Sciatic nerve (tissue), 2 donors: ENCODE results near the gene OR2AT4. TPM values are rescaled to one million over a fixed set of nuclear protein-coding genes. Genes with fewer than 3 reads are reported as not detected.
A peak's percentile ranks its signal among the peaks of the same experiment; 100 is the strongest.
"Not testable (repeated sequence)": the region's sequence is repeated elsewhere in the genome, so short reads cannot be mapped to it uniquely, and the experiment has no call there.

Experiments
- ATAC-seq: fragments of 200-7000 bp; cut with Tn5 transposase; one replicate; pipeline ENCODE4 v1.9.1; 2020; ENCODE audit warnings: mild to moderate bottlenecking, moderate library complexity
- DNase-seq: peaks from one replicate; pipeline ENCODE4 v3.0.0-alpha.2; 2020; ENCODE audit warnings: low spot score
- intact Hi-C: fragments of 100-400 bp; cut with DNase I; formaldehyde crosslinking; loops from one replicate; pipeline ENCODE4 v1.14.2; 2022
- total RNA-seq: library from RNA; stranded (reverse); fragmentation: NEBNext Ultra II Directional; extraction: Animal tissue kit (Norgen Biotek cat#: 25700); gene quantifications from one replicate; pipeline ENCODE4 v1.2.1, GENCODE V29; 2021
- donor health status: DM: no; HTN: no; CAD: no.
- donor health status: DM: no; HTN: no; CAD: no.

Gene OR2AT4
- total RNA-seq, 1 donor from 2014 or later, result 2.0 TPM

- DNase-seq, ATAC-seq, intact Hi-C loops: not testable (repeated sequence)
Measured at GRCh38 chr11:75041821-75042220, 54.9 kb downstream of the OR2AT4 start.

DNA sequence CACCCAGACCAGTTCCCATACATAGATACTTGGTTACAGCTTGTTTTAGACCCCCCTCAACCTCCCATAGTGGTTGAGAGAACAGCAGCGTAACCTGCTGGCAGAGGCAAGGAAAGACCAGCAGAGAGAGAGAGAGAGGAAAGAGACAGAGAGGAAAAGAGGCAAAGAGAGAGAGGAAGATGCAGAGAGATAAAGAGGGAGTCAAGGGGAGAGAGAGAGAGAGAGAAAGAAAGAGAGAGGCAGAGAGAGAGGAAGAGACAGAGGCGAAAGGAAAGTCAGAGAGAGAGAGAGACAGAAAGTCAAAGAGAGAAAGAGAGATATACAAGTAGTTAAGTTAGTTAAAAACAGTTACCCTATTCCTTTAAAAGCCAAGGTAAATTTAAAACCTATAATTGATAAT is 55.4 kb downstream of the OR2AT4 start:
- DNase-seq (no peak), ATAC-seq (no peak)
- intact Hi-C loops, result no loop called here

DNA sequence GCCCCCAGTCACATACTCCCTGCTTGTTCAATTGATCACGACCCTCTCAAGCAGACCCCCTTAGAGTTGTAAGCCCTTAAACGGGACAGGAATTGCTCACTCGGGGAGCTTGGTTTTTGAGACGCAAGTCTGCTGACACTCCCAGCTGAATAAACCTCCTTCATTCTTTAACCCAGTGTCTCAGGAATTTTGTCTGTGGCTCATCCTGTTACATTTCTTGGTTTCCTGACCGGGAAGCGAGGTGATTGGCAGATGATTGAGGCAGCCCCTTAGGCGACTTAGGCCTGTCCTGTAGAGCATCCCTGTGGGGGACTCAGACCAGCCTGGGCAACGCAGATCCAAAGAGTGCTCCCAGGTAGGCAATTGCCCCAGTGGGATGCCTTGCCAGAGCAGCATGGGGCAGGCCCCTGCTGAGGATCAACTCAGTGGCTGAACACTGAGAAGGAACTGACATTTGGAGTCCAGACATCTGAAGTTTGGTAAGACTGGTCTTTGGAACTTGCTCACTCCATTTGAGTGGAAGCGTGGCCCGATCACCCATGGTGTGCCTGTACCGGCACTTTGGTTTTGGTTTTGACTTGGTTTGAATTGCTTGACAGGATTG is 56.4 kb downstream of the OR2AT4 start:
- ATAC-seq (no peak), DNase-seq (no peak)
- intact Hi-C loops, result no loop called here

- ATAC-seq (no peak), DNase-seq (no peak)
- intact Hi-C loops, result no loop called here
Measured at GRCh38 chr11:75035911-75036565, 60.6 kb downstream of the OR2AT4 start.

DNA sequence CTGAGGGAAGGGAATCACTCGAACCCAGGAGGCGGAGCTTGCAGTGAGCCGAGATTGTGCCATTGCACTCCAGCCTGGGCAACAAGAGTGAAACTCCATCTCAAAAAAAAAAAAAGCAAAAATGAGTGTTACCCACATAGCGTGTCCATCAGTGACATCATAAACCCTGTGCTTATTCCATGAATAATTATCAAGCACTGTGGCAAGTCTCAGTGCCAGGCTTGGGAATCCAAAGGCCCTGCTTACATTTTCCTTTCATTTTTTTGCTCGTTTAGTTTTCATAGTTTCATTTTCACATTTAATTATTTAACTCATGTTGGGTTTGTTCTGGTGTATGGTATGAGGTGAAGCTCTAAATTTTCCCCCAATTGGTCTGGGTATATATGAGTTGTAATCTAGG is 61.4 kb downstream of the OR2AT4 start:
- ATAC-seq (no peak), DNase-seq (no peak)
- intact Hi-C loops, result no loop called here

DNA sequence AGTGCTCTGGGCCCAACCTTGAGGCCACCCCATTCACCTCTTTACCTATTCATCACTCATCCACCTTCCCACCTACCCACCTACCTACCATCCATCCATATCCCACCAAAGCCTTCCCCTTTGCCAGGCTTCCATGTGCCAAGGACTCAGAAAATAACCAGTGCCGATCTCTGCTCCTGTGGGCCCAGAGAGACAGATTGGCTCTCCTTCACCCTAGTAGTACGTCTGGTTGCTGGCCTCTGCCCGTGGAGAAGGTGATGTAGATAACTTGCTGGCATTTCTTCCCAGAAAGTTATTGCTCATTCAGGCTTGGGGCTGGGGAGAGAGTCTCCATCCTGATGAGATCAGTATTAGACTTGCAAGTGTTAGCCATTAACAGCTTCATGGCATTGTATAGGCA is 62.8 kb downstream of the OR2AT4 start:
- DNase-seq (no peak), ATAC-seq (no peak)
- intact Hi-C loops, result no loop called here

DNA sequence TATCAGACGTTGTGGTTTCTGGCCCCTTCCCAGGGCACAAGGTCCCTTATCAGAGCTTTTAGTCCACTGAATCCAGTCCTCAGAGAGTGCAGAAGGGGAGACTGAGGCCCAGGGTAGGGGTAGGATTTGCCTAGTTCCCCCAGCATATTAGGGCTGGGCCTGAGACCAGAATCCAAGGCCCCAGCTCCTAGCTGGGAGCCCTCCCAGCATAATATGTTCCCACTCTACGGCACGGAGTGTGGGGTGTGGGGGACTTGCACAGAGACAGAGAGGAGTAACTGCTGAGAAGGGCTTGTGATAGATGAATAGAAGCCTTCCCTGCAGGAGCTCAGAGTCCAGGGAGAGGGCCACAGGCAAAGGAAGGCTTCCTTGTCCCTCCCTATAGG is 64.1 kb downstream of the OR2AT4 start:
- no peak for ATAC-seq
- DNase-seq, result no peak
- intact Hi-C loops, result no loop called here

DNA sequence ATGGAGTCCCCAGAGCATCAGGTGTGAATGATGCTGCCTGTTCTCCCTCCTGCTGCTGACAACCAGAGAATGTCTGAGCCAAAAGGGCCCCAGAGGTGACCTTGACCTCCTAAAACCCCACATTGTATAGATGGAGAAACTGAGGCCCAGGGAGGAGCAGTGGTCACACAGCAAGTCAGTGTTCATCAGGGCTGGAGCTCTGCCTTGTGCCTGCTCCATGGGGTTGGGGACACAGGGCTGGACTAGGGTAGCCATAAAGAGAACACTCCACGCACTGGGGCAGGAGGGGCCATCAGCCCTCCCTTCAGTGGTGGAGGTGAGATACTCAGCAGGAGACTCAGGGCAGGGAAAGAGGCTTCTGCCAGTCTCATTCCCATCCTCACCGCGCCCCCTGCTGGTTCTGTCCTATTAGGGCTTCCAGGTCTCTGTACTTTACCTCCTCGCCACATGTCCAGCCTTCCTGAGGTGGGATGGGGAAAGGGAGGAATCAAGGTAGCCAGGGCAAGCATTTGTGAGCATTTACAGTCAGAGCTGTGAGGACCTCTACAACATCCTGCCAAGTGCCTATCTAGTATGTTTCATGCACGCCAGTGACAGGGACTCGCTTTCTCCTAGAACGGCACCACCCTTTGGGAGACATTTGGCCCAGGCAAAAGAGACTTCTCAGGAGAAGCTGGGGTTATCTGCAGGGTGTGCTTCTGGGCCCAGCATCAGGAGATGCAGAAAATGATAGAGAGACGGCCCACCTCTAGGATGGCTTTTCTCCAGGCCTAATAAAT is 64.7 kb downstream of the OR2AT4 start:
- DNase-seq (peak; percentile 85), ATAC-seq (peak; percentile 55)
- intact Hi-C loops, result no loop called here

Other genes starting within 250 kb of the OR2AT4 start
- gene XRRA1, start 147.8 kb downstream of the OR2AT4 start, total RNA-seq, result 18.5 TPM
- gene SPCS2, start 147.6 kb downstream of the OR2AT4 start, total RNA-seq, result 130 TPM
- gene NEU3, start 107.9 kb downstream of the OR2AT4 start, total RNA-seq, result 7.5 TPM
- 81.1 TPM for gene SLCO2B1, start 54.2 kb upstream of the OR2AT4 start, total RNA-seq
- 0.31 TPM for gene TPBGL, start 143.9 kb upstream of the OR2AT4 start, total RNA-seq